Left colon (tissue), 2 donors: ENCODE measurements around the gene ATP6V1E1. TPM values are rescaled to one million over a fixed set of nuclear protein-coding genes. Genes with fewer than 3 reads are reported as not detected.
"Not testable (repeated sequence)": the region's sequence is repeated elsewhere in the genome, so short reads cannot be mapped to it uniquely, and the experiment has no call there.

ENCODE experiments used
- ATAC-seq: fragments of 200-7000 bp; cut with Tn5 transposase; one replicate; pipeline ENCODE4 v1.9.1; 2020; ENCODE audit warnings: mild to moderate bottlenecking, moderate library complexity
- DNase-seq, 2 donors: peaks; one replicate each; pipeline ENCODE4 v3.0.0-alpha.2; 2020
- intact Hi-C, 2 donors: fragments of 100-400 bp; cut with DNase I in 1 of 2; cut with micrococcal nuclease in 1 of 2; formaldehyde crosslinking; loops; one replicate each; pipeline versions ENCODE4 v1.11.2 to v1.14.0; 2022; cut with DNase I, micrococcal nuclease
- total RNA-seq, 2 donors: library from RNA; stranded (reverse); fragmentation: NEBNext Ultra II Directional; extraction: Animal tissue kit (Norgen Biotek cat#: 25700); gene quantifications; one replicate each; pipeline ENCODE4 v1.2.1, GENCODE V29; 2021
- donor health status: DM: no; HTN: no; CAD: no.
- donor health status: DM: yes; HTN: yes; CAD: no.

The ATP6V1E1 gene
- total RNA-seq, 2 donors from 2014 or later, result 100 to 102 TPM

DNA sequence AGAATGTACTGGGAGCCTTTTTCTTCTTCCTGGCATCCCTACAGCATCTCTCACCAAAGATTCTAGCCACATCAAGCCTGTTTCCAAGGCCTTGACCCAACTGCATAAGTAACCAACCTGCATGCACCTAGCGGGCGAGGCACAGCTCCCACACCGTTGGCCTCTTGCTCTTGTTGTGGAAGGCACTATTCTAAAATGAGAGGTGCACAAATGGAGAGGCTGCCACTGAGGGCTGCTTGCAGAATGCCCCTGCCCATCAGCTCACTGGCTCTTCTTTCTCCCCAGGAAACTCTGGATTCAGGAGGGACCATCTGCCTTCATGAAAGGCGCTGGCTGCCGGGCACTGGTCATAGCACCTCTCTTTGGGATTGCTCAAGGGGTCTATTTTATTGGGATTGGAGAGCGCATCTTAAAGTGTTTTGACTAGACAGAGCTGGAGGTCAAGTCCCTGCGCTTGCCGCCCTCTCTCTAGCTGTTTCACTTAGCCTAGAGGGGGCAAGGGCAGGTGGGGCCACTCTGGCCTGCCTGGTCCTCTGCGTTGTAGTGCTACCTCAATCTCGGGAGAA lies 38.7 kb downstream of the ATP6V1E1 start:
- peak; percentile 11 for ATAC-seq
- intact Hi-C loops, result no loop called here
- DNase-seq, result no peak

DNA sequence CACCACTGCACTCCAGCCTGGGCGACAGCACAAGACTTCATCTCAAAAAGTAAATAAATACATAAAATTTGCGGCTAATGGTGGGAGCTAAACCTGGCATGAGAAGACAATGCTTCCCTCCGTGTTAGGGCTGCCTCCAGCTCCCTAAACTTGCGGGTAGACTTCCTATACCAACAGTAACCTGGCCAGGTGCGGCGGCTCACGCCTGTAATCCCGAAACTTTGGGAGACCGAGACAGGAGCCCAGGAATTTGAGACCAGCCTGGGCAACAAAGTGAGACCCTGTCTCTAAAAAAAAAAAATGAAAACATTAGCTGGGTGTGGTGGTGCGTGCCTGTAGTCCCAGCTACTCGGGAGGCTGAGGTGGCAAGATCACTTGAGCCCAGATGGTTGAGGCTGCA lies 39.9 kb downstream of the ATP6V1E1 start:
- ATAC-seq, result no peak
- DNase-seq, result no peak
- intact Hi-C loops, result no loop called here

DNA sequence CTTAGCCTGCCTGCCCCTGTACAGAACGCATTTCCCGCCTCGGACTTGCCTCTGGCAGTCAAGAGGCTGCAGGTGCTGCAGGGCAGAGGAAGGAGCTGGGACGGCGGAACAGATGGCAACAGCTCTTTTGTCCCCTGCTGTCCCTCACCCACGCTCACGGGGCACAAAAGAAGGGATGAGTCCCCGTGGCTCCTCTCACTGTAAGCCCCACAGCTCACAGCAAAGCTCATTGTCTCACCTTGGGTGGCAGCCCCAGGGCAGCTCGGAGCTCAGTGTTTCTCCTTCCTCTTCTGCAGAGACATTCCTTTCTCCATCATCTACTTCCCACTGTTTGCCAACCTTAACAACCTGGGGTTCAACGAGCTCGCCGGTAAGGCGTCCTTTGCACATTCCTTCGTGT lies 40.9 kb downstream of the ATP6V1E1 start:
- DNase-seq, result no peak
- ATAC-seq, result no peak
- intact Hi-C loops, result no loop called here

DNA sequence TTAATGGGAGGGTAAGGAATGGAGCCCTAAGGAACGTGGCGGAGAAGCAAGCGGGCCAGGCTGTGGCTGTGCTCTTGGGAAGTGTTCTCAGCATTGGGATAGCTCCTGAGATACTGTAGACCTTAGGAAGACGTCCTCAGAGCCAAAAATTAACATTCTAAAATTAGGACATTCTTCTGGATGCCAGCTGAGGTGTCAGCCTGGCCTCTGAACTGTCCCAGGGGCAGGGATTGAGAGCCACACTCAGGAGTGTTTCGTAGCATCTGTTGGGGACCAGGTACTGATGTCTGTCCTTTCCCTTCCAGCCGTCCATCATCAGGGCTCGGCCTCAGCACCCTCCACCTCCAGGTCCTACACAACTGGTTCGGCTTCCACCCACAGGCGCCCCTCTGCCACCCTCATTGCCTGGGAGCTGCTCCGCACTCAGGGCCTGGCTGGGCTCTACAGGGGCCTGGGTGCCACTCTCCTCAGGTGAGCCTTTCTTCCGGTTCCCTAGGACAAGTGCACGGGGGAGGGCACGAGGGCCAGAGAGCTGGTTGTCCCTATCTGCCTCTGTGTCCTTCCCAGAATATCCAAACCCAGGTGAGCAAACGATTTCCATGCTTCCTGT lies 41.6 kb downstream of the ATP6V1E1 start:
- no peak for ATAC-seq
- DNase-seq, result no peak
- intact Hi-C loops, result no loop called here

GRCh38 chr22:17583151-17583550 lies 45.4 kb downstream of the ATP6V1E1 start:
- intact Hi-C loops, result no loop called here
- ATAC-seq (no peak), DNase-seq (no peak)

DNA sequence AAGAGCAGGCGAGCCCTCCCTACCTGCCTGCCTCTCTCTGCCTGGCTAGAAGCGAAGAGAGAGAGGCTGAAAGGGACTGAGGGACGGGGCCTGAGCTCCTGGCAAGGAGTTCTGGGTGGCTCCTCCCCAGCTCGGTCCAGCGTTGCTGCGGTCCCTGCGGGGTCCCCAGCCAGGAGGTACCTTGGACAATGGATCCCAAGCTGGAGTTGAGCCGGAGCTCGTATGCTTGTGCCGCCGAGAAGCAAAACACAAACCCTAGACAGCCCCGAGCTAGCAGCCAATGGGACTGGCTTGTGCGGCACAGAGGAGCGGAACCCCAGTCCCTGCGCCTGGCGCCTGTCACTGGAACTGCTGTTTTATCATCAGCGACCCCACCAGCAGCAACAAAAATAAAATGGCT lies 46.9 kb downstream of the ATP6V1E1 start:
- DNase-seq (no peak), ATAC-seq (no peak)
- intact Hi-C loops, result no loop called here

DNA sequence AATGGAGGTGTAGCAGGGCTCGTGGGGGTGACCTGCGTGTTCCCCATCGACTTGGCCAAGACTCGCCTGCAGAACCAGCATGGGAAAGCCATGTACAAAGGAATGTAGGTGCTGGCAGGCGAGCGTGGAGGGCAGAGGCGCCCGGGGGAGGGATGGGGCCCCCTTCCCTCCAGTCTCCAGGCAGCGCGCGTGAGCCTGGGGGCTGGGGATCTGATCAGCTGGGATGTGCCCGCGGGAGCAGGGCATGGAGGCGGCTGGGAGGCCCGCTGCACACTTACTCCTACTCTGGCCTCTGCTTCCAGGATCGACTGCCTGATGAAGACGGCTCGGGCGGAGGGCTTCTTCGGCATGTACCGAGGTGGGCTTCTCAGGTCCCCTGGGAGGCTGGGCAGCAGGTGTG lies 47.5 kb downstream of the ATP6V1E1 start:
- no peak for DNase-seq

DNA sequence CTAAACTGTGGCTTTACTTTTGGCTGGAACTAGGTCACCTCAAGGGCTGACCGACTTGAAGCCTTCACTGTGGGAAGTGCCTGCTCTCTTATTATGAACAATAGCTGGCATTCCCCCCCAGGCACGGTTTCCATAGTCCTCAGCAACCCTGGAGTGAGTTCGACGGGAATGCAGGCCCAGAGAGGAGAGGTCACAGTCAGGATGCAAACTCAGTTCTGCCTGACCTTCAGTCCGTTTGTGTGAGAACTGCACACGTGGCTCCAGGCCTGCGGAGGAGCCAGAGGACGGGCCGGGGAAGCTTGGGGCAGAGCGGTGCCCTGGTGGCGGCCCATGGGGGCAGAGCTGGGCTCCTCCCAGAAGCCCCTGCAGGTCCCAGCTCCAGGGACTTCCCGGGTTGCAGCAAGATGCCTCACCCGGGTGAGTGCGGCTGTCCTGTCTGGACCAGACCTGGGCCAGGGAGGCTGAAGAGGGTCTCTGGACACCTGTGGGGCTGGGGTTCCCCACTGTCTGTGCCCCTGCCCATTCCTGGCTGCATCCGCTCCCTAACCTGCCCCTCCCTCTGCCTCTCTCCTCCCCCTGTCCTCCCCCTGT lies 48.0 kb downstream of the ATP6V1E1 start:
- intact Hi-C loops, result no loop called here
- no peak for ATAC-seq
- no peak for DNase-seq

More for the DNA sequence above, 47.5 kb downstream of the ATP6V1E1 start:
- no peak for ATAC-seq
- intact Hi-C loops, result no loop called here

DNA sequence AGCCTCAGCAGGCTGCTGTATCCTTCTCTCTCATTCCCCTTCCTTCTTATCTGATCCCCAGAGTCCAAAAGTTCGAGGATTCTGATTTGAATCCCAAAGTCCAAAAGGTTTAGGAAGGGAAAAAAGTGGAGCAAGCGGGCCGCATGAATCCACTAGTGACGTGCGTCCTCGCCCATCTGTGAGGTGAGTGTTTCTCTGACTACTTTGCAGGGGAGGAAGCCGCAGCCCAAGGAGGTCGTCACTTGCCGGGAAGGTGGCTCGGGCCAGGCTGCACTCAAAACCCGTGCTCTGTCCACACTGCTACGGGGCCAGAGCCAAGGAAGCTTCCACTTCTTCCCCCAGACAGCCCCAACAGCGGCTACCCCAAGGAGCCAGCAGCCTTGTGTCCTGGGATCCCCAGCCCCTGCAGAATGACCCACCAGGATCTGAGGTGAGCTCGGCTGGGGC lies 49.0 kb downstream of the ATP6V1E1 start:
- ATAC-seq, result no peak
- intact Hi-C loops, result no loop called here
- no peak for DNase-seq

- intact Hi-C loops, result no loop called here
- no peak for ATAC-seq
- DNase-seq, result peak in 1 of 2 donors; percentile 37
Measured at GRCh38 chr22:17578136-17578754, 50.3 kb downstream of the ATP6V1E1 start.

GRCh38 chr22:17576470-17576869 lies 52.1 kb downstream of the ATP6V1E1 start:
- intact Hi-C loops, result no loop called here
- ATAC-seq (no peak), DNase-seq (no peak)

DNA sequence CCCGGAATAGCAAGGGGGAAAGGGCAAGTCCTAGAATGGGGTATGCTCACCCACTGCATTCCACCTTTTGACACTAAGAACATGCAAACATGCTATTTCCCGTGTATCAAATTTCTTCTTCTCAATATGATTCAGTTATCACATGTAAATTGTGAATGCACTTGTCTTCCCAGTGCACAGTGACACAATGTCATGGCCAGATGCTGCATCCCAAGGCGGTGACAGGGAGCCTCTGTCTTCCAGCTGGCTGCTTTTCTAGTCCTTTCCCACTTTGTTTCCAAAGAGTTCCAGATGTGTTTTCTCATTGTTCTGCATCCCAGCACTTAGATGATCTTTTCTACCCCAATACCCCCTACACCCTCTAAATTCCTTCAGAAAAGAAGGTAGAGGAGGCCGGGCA lies 52.9 kb downstream of the ATP6V1E1 start:
- no peak for ATAC-seq
- intact Hi-C loops, result no loop called here
- DNase-seq, result no peak

DNA sequence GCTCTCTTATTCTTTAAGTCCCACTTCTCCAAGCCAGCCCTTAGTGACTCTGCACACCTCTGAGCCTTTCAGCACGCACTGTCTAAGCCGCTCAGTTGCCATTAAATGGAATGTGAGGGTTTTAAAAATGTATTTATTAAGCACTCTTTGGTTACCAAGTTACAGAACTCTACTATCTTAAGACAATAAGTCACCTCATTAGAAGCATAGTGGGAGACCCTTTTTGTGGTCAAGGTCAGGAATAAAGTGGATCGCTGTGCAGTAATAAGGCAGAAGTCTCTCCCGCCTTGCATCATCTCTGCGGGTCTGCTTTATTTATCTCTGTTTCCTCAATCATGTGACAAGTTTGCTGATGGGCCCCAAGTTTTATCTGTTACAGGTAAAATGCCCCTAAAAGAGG lies 53.4 kb downstream of the ATP6V1E1 start:
- no peak for DNase-seq
- intact Hi-C loops, result no loop called here
- ATAC-seq, result no peak

- intact Hi-C loops, result no loop called here
- DNase-seq (peak; percentile 22 to 79), ATAC-seq (peak; percentile 36)
Measured at GRCh38 chr22:17570851-17571631, 57.5 kb downstream of the ATP6V1E1 start.

DNA sequence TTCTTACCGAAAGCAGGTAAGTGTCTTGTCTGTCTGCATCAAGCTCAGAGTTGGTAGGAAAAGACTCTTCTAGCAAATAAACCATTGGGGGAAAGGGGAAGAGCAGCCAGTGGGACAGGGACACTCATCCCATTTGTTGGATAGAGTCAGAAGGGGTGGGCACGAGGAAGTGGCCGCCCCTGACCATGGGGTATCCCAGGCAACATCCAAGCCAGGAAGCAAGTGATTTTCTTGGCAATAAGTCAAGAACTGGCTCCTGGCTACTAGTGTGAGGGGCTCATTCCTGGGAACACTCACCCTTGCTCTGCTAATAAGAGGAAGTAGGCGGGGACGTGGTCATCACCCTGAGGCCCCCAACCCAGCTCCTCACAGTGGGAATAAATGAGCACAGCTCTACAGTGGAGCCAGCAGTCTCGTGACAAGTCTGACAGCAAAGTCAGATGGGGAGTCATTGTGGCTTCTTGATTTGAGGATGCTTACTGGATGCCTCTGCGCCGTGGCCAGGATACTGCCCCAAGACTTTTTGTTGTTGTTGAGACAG lies 58.5 kb downstream of the ATP6V1E1 start:
- DNase-seq, result no peak
- no peak for ATAC-seq
- intact Hi-C loops, result no loop called here

- DNase-seq (no peak), ATAC-seq (no peak)
- intact Hi-C loops, result no loop called here
Measured at GRCh38 chr22:17566776-17567175, 61.8 kb downstream of the ATP6V1E1 start.

DNA sequence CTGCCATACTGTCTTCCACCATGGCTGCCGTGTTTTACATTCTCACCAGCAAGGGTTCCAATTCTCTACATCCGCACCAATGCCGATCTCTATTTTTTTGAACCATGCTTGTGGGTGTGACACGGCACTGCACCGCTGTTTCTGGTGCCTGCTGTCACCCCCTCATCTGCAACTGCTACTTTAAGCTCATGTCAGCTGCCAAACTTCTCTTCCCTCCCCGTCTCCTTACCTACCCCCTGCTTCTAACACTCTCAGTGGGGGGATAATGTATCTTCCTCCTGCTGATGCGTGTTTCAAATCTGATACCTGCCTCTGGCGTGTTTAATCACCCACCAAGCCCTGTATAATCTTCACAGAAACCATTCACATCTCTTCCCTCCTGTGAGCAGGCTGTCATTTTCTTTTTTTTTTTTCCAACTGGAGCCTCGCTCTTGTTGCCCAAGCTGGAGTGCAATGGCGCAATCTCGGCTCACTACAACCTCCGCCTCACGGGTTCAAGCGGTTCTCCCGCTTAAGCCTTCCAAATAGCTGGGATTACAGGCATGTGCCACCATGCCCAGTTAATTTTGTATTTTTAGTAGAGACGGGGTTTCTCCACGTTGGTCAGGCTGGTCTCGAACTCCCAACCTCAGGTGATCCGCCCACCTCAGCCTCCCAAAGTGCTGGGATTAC lies 62.4 kb downstream of the ATP6V1E1 start:
- DNase-seq, ATAC-seq, intact Hi-C loops: not testable (repeated sequence)

DNA sequence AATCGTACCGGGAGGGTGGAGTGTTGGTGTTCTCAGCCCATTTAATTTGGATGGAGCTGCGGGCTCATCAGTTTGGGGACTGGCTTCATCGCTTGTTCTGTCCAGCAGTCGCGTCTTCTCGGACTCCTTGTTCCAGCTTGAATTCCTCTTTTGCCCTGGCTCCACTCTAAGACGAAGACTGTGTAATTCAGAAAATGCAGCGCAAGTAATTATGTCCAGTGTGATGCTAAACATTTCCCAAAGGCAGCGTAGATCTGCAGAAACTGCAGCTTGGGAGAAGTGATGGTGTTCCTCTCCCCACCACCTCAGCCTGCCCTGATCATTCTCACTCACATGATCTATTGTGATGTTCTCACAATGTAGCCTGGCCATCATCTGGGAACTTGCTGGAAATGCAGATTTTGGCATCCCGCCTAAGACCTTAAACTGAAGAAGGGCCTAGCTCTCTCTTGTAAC lies 64.6 kb downstream of the ATP6V1E1 start:
- intact Hi-C loops, result no loop called here
- ATAC-seq, result no peak
- DNase-seq, result peak in 1 of 2 donors; percentile 51
